CD4-positive, alpha-beta T cell treated with Interleukin-10 for 1 hour (primary cell): ENCODE measurements around the gene FAXDC2.

Experiments
- DNase-seq: peaks from one replicate; pipeline ENCODE4 v3.0.0-alpha.2; 2020

FAXDC2 gene

DNA sequence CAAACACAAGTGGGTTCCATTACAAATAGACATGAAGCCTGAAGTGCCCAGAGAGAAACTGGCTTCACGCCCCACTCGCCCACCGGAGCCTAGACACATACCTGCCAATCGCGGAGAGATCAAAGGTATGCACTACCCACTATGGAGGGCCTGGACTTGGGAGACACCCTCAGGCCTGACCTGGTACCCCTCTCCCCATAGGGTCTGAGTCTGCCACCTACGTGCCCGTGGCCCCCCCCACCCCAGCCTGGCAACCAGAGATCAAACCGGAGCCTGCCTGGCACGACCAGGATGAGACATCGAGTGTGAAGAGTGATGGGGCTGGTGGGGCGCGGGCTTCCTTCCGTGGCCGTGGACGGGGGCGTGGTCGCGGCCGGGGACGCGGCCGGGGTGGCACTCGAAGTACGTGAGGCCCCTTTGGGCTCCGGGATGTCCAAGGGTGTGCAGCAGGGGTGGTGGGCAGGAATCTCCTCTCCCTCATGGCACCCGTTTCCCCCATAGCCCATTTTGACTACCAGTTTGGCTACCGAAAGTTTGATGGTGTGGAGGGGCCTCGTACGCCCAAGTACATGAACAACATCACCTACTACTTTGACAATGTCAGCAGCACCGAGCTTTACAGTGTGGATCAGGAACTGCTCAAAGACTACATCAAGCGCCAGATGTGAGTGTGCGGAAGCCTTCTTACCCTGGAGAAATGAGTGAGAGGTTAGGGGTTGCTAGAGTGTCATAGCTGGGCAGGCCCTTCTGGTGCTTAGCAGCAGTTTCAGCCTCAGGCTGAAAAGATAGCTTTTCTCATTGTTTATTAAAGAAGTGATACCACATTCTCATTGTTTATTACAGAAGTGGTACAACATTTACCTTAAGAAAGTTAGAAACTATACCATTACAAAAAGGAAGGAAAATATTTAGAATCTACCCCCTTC is 56.5 kb downstream of the FAXDC2 start:
- DNase-seq, result no peak

DNA sequence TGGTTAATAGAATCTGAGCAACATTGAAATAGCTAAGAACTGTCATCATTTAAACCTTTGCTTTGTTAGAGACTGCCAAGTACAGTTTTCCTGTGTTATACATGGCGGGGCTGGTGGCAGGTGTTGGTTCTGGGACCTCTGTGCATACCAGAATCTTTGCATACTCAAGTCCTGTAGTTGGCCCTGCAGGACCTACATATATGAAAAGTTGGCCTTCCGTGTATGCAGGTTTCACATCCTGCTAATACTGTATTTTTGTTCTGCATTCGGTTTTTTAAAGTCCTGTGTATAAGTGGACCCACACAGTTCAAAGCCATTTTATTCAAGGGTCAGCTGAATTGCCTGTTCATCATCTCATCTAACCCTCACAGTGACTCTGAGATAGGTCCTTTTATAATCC is 58.9 kb downstream of the FAXDC2 start:
- no peak for DNase-seq

DNA sequence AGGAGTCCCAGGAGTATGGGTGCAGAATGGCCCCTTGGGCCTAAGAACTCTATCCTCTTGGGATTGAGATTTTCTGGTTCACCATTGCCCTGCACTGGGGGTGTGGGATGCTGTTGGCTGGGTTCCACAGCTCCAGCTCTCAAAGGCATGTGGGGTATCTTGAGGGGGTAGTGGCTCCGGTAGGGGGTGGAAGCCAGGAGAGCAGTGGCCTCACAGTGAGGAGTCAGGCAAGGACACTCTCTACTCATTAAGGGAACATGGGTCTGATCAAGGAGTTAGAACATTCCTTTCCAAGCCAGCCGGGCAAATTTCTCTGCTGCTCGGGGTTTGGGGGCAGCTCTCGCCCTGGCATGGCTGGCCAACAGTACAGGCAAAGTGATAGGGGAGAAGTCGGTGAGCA is 62.2 kb downstream of the FAXDC2 start:
- DNase-seq, result no peak

DNA sequence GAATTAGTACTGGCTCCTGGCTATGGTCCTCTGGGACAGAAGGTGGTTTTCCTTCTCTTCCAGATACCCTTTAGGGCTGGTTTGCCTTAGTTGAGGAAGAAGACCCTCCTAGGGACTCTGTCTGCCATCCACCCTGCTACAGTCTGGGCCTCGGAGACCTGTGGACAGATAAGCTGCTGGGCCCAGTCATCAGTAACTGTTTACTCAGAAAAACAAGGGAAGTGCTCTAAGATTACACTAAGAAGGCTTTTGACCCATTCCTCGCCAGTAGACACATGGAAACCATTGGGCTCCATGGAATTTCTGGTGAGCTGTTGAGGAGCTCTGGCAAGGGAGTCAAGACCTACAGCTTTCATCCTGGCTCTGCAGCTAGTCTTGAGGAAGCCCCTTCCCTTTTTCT is 64.0 kb downstream of the FAXDC2 start:
- no peak for DNase-seq

DNA sequence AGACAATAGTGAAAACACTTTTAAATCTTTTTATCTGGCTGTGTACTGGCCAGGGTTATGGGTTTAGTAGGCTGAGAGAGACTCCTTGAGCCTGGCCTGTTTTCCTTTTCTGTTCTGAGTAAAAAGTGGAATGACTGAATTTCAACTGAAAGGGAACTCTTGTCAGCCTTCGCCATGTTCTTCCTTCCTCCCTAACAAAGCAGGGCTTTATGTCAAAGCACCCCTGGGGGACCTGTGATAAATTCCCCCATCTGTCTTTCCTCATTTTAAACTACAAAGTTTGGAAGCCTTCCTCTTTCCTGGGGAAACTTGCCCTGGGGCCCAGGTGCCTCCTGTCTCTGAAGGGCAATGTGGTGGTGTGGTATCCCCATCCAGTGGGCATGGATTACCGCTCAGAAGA is 65.5 kb downstream of the FAXDC2 start:
- no peak for DNase-seq

DNA sequence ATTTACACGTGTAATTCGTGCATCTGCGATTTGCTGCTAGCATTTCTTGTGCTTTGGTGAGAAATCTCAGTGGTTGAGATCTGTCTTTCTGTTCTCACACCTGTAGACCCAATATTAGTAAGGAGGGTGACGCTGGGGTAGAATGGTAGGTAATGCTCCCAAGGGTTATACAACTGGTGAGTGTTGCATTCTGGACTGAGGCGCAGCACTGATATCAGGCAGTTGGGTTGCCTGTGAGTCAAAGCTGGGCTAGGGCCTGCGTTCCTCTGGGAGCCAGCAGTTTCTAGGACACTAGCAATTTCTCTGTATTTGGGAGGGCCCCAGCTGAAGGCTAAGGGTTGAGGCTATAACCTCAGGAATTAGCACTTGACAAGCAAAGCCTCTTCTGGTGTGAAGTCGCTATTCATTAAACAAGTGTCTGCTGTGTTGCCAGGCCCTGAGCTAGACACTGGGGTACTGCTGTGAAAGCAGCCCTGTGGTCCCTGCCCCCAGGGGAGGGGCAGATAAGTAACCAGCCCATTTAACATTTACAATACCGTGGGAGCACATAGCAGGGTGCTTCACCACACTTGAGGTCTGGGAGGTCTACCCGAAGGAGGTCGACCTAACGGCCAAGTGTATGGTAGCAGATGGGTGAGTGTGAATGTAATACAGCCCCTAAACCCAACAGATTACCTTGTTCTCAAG is 66.5 kb downstream of the FAXDC2 start:
- DNase-seq, result no peak

DNA sequence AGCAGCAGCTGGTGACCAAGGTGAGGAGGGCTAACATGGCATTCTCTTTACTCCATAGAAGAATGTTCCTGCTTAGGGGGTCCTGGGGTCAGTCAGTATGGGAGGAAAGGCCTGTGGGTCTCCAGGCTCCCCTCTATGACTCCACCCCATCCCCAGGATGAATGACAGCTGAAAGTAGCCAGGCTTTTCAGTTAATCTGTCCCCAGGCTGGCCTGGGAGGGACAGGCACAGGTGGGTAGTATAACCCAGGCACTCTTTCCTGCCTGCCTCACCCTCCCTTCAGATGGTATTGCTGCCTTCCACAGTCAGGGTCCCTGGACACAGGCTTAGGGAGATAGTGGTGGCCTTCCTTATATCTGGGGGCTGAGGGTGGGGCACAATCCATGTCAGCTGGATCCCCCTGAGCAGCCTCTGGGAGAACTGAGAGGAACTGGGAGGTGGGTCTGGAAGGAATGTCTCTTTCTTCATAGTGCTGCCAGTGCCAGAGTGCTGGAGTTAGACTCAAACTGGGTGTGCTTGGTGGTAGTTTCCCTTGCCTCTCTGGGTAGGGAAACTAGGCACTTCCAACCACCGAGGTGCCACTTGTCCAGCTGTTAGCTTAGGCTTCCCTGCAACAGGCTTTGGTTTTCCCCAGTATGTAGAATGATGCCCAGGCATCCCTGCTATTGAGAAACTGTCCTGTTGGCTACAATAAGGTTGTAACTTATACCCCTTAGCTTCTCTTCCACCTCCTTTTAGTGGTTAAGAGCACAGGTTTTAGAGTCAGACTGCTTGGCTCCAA is 67.4 kb downstream of the FAXDC2 start:
- DNase-seq, result no peak

DNA sequence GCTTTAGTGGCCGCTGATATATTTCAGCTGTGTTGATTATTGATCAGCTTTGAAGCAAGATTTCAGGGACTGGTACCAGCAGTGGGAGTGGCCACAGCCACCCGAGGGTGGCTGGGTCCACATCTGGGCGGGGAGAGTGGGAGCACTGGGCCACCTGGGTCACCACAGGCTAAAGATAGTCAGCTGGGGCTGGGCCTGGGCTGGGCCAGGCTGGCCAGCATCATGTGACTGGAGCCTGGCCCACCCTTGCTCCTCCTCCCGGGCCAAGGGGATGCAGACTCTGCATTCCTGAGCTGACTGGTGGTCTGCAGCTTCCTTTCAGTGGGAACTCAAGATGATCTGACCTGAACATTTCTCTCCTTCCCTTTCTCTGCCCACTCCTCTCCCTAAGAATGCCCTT is 68.1 kb downstream of the FAXDC2 start:
- no peak for DNase-seq

DNA sequence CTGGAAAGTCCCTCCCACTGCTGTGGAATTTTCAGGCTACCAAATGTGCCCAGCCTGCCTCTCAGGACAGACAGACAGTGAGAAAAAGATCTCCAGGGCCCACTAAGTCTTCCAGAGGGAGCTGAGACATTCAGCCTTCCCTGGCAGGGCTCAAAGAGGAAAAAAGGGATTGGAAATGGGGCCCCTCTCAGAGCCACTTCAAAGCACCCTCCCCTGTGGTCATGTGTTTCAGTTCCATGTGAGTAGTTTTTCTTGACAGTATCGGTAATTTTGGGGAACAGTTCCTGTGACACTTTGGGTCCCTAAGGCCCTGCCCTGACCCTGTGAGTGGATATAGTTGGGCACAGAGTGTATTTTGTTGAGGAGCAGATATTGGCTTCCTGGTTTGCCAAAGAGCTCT is 70.3 kb downstream of the FAXDC2 start:
- no peak for DNase-seq

DNA sequence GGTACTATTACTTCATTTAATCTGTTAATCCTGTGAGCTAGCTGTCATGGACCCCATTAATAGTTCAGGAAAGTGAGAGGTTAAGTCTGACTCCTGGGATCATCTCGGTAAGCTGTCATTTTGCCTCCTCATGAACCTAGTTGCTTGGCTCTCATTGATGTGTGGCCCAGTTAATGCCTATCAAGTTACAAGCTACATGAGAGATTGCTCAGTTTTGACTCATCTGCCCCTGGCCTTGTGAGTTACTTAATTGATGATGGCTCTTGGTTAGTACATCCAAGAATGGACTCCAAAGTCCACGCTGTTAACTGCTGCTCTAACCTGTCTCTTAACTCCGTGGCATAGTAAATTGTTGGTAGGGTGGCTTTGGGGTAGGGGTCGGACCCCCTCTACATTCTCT is 71.3 kb downstream of the FAXDC2 start:
- DNase-seq, result no peak

DNA sequence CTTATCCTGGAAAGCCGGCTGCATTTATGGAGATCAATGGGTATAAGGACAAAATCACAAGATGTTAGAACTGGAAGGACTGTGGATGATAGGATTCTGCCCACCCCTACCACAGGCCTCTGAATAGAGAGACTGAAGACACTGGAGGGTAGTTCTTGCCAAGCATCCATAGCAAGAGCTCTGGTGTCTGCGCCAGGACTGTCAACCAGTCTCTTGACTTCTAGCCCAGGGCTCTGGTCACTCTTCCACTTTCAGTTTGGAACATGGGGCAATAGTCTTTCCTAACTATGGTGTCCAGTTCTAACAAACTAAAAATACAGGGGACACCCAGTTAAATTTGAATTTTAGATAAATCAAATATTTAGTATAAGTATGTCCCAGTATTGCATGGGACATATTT is 71.9 kb downstream of the FAXDC2 start:
- DNase-seq, result no peak

DNA sequence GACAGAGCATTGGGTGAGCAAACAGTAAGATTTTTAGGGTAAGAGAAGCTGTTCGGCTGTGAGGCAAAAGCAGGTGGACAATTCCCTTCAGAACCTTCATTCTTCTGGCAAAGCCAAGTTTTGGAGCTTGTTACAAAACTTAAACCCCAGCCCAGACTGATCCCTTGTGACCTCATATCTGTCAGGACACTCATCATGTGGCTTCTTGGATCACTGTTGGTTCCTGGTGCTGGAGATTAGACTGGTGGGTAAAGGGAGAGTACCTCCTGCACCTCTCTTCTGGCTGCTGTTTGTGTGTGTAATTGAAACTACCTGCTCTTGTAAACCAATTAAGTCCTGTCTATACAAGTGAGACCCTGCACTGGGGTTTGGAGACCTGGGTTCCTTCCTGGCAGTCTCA is 74.2 kb downstream of the FAXDC2 start:
- no peak for DNase-seq

DNA sequence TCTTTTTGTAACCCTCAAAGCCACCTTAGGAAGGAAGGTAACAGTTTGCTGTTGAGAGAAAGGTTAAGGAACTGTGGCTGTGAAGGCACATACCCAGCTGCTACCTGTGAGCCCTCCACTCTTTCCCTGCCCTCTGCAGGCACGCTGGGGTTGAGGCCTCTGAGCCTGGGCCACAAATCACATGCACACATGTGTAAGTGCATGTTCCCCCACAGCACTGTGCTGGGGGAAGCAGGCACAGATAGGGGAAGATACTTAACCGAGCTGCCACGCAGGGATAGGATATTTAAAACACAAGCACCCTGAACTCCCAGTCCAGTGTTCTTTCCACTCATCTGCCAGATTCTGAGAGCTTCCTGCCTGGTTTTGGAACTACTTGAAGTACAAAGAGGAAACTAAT is 77.1 kb downstream of the FAXDC2 start:
- no peak for DNase-seq

DNA sequence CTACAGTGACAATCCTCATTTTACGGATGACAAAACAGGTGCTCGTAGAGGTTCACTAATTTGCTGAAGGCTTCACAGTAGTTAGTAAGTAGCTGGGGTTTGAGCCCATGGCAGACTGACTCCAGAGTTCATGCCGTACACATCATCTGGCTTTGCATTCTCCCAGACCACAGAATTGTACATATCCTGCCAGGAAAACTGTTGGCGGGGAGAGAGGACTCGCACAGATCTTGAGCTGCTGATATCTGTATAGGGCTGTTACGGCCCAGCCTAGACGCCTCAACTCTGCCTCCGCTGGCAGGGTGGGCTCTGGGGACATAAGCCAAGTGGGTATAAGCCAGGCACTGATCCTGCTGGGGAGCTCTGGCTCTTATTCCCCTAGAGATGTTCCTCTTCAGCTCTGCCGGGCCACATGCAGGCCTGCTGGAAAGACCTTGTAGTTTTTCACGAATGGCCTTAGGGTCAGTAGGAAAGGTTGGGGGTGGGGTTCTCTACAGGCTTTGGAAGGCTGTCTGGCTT is 79.0 kb downstream of the FAXDC2 start:
- DNase-seq, result no peak

DNA sequence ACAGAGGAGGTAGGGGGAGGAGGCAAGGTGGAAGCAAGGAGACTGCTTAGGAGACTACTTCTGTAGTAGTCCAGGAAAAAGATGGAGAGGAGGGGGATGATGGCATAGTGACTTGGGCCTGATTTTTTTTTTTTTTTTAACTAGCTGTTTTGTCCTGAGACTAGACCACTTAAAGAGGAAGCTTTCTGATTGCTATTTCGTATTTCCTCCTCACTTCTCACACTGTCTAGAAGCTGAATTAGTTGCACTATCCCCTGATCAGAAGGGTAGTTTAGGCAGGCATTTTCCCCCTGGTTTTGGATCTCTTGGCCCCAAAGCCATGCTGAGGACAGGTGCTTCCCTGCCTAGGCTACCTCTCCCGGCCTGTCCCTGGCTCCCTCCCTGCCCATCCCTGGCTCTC is 80.3 kb downstream of the FAXDC2 start:
- DNase-seq, result no peak
